Right lobe of liver (tissue), 6 donors: ENCODE measurements around the gene GNG12. TPM values are rescaled to one million over a fixed set of nuclear protein-coding genes. Genes with fewer than 3 reads are reported as not detected.
A peak's percentile ranks its signal among the peaks of the same experiment; 100 is the strongest.

ENCODE experiments used
- ATAC-seq, 4 donors: fragments of 200-7000 bp; cut with Tn5 transposase; one replicate each; pipeline ENCODE4 v1.9.1; 2020; ENCODE audit warnings: mild to moderate bottlenecking in 4 of 4, moderate library complexity in 4 of 4
- DNase-seq, 3 donors: peaks; one replicate each; pipeline ENCODE4 v3.0.0-alpha.2; 2020
- H3K27ac ChIP-seq, 3 donors: fragments of 200-600 bp; one replicate each; pipeline ENCODE4 v1.8.0; 2022
- H3K27me3 ChIP-seq, 2 donors: fragments of 200-600 bp; one replicate each; pipeline ENCODE4 v1.8.0; 2022
- H3K36me3 ChIP-seq, 4 donors: fragments of 200-600 bp; sonication (generic) in 1 of 4; one replicate each; pipeline versions ENCODE4 v1.5.1 to v1.8.0; 2017 to 2022; ENCODE audit warnings: control low read depth in 1 of 4
- H3K4me1 ChIP-seq, 4 donors: fragments of 200-600 bp; sonication (generic) in 1 of 4; one replicate each; pipeline versions ENCODE4 v1.5.1 to v1.8.0; 2017 to 2022; ENCODE audit warnings: control low read depth in 1 of 4
- H3K4me3 ChIP-seq, 3 donors: fragments of 200-600 bp; one replicate each; pipeline ENCODE4 v1.8.0; 2022
- H3K9me3 ChIP-seq, 4 donors: fragments of 200-600 bp; sonication (generic) in 1 of 4; one replicate each; pipeline versions ENCODE4 v1.5.1 to v1.8.0; 2017 to 2022; ENCODE audit warnings: control low read depth in 1 of 4
- CTCF ChIP-seq, 4 donors: fragments of 200-600 bp in 3 of 4; fragments of 450-650 bp in 1 of 4; IDR thresholded peaks; one replicate each; pipeline versions ENCODE4 v1.5.1 to v1.8.0; 2016 to 2022; ENCODE audit warnings: antibody characterized with exemption in 4 of 4, mild to moderate bottlenecking in 2 of 4
- POLR2A ChIP-seq: fragments of 450-650 bp; IDR thresholded peaks from one replicate; pipeline ENCODE4 v1.6.1; 2017; ENCODE audit warnings: antibody characterized with exemption, mild to moderate bottlenecking
- WGBS: methylation state at CpG from one replicate; pipeline ENCODE4 v1.1.6; 2018; ENCODE audit warnings: low coverage, low lambda C conversion rate; ENCODE audit not compliant: insufficient coverage; ENCODE audit errors: missing lambda C conversion rate; 5-methylcytosine and 5-hydroxymethylcytosine counted together
- intact Hi-C, 2 donors: fragments of 100-400 bp; cut with DNase I; formaldehyde crosslinking; loops; one replicate each; pipeline versions ENCODE4 v1.11.2 to v1.14.1; 2022
- total RNA-seq, 6 experiments: library from RNA; depleted of rRNA in 2 of 6; stranded (reverse); fragments of >200 nt in 2 of 6; fragmentation: NEBNext Ultra II Directional in 3 of 6; extraction: Animal tissue kit (Norgen Biotek cat#: 25700) in 3 of 6; gene quantifications; one replicate each; pipeline versions ENCODE4 v1.1.0 to v1.2.4, GENCODE V29; 2016 to 2023
- donor health status: DM: no; HTN: yes; CAD: no.
- donor health status: DM: no; HTN: no; CAD: no.
- donor health status: DM: no; HTN: no; CAD: no.
- donor health status: DM: no; HTN: yes; CAD: no.
- donor health status: DM: no; HTN: yes; CAD: no.

Gene GNG12
- total RNA-seq, 6 experiments from 2014 or later, result 18.8 to 52.7 (median 33.9) TPM

- H3K4me3 ChIP-seq, result no peak overlapping the region
- DNase-seq (no peak), ATAC-seq (no peak)
- no peak for TF ChIP-seq CTCF (IDR thresholded peaks at IDR 0.05)
- TF ChIP-seq POLR2A, result no peak
- no peaks in the 10 kb centered on the region for H3K36me3 ChIP-seq
- WGBS, result 84% methylated on average over 3 of the region's 3 CpGs
- no peaks in the 10 kb centered on the region for H3K9me3 ChIP-seq
- intact Hi-C loops, result no loop called here
- H3K27ac ChIP-seq, result peak overlapping the region in 1 of 3 donors; percentile 5
- H3K4me1 ChIP-seq, result peaks cover 0 to 8% (median 3%) of the 10 kb centered on the region in 4 donors
- H3K27me3 ChIP-seq, result no peaks in the 10 kb centered on the region
These were observed 92.7 kb downstream of the GNG12 start for GRCh38 chr1:67740543-67740942.

- DNase-seq (no peak), ATAC-seq (no peak)
- Histone ChIP-seq H3K4me3 (no peak overlapping the region), H3K4me1 (peaks cover 0 to 8% (median 3%) of the 10 kb centered on the region in 4 donors), H3K27ac (no peak overlapping the region), H3K36me3 (no peaks in the 10 kb centered on the region), H3K27me3 (no peaks in the 10 kb centered on the region), H3K9me3 (no peaks in the 10 kb centered on the region)
- TF ChIP-seq POLR2A (no peak), CTCF (IDR thresholded peaks at IDR 0.05) (no peak)
- intact Hi-C loops, result no loop called here
- 86% methylated on average over 5 of the region's 5 CpGs for WGBS
These were observed 93.9 kb downstream of the GNG12 start for GRCh38 chr1:67739361-67739760.

DNA sequence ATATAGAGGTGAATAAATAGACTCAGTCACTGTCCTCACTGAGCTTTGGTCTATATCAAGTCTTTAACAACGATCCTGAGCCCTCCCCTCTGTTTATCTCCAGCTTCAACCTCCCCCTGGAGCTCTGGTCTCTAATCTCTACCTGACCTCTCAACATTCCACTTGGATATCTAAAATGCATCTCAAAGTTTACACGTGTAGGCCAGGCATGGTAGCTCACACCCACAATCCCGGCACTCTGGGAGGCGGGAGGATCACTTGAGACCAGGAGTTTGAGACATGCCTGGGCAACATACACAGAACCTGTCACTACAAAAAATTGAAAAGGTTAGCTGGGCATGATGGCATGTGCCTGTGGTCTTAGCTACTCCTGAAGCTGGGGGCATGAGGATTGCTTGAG lies 94.9 kb downstream of the GNG12 start:
- 74% methylated on average over 4 of the region's 4 CpGs for WGBS
- intact Hi-C loops, result no loop called here
- no peak for ATAC-seq

DNA sequence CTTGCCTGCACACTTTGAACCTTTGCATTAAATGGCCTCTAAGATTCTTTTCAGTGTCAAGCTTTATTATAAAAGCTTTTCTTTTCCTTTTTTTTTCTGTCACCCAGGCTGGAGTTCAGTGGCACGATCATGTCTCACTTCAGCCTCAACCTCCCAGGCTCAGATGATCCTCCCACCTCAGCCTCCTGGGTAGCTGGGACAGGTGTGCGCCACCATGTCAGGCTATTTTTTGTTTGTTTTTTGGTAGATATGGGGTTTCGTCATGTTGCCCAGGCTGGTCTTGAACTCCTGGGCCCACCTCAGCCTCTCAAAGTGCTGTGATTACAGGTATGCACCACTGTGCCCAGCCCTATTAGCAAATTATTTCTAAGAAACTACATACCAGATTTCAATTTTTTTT lies 95.4 kb downstream of the GNG12 start:
- ATAC-seq (no peak), DNase-seq (no peak)
- peaks cover 0 to 8% (median 0%) of the 10 kb centered on the region in 4 donors for H3K4me1 ChIP-seq
- TF ChIP-seq POLR2A, result no peak
- TF ChIP-seq CTCF (IDR thresholded peaks at IDR 0.05), result no peak
- 94% methylated on average over 2 of the region's 3 CpGs for WGBS
- no peaks in the 10 kb centered on the region for H3K27me3 ChIP-seq
- no peak overlapping the region for H3K27ac ChIP-seq
- H3K9me3 ChIP-seq, result no peaks in the 10 kb centered on the region
- intact Hi-C loops, result no loop called here
- H3K36me3 ChIP-seq, result no peaks in the 10 kb centered on the region
- H3K4me3 ChIP-seq, result no peak overlapping the region

More for the DNA sequence above, 94.9 kb downstream of the GNG12 start:
- Histone ChIP-seq H3K9me3 (no peaks in the 10 kb centered on the region), H3K27me3 (no peaks in the 10 kb centered on the region), H3K27ac (no peak overlapping the region), H3K4me3 (no peak overlapping the region), H3K4me1 (peaks cover 0 to 8% (median 2%) of the 10 kb centered on the region in 4 donors), H3K36me3 (no peaks in the 10 kb centered on the region)
- TF ChIP-seq POLR2A (no peak), CTCF (IDR thresholded peaks at IDR 0.05) (no peak)
- no peak for DNase-seq

DNA sequence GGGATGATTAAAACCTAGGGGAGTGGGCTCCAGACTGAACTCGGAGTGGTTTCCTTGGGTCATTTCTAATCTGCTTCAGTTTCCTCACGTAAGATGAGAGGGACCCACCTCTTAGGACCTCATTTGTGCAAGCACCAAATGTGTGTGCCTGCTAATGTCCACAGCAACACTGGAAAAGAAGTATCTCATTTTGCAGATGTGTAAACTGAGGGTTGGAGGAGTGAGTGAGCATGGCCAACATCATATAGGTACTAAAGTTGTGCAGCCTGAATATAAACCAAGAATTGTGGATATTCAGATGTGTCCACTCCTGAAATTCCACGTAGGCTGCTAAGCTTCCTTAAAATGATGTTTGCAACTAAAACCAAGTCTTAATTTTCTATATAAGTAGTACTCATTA lies 96.5 kb downstream of the GNG12 start:
- Histone ChIP-seq H3K27ac (peak overlapping the region in 1 of 3 donors; percentile 5), H3K4me3 (no peak overlapping the region), H3K4me1 (peaks cover 0 to 8% (median 0%) of the 10 kb centered on the region in 4 donors), H3K9me3 (no peaks in the 10 kb centered on the region), H3K36me3 (no peaks in the 10 kb centered on the region), H3K27me3 (no peaks in the 10 kb centered on the region)
- intact Hi-C loops, result no loop called here
- TF ChIP-seq POLR2A (no peak), CTCF (IDR thresholded peaks at IDR 0.05) (no peak)
- ATAC-seq (no peak), DNase-seq (no peak)
- WGBS, result 68% methylated on average over 2 of the region's 3 CpGs
